Left hindlimb (tissue), 1 donor: ENCODE measurements around the gene WDR35.
"Not testable (repeated sequence)": the region's sequence is repeated elsewhere in the genome, so short reads cannot be mapped to it uniquely, and the experiment has no call there.

Experiments
- DNase-seq: peaks from one replicate; pipeline ENCODE4 v3.0.0-alpha.2; 2018

Gene WDR35

DNA sequence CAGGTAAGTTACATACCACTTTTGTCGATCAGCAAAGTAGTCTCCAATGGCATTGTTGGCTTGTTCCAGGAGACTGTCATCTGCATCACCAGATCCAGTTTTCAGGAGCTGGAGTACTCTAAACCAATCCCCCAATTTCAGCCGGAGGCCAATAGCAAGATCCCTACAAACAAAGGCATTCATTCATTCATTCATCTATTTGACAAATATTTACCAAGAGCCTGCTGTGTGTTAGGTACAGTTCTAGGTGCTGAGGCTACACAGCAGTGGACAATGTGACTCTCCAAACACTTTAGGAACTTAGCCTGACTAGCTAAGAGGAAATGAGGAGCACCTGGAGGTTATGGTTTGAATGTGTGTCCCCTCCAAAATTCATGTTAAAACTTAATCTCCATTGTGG is 53.7 kb downstream of the WDR35 start:
- no peak for DNase-seq

DNA sequence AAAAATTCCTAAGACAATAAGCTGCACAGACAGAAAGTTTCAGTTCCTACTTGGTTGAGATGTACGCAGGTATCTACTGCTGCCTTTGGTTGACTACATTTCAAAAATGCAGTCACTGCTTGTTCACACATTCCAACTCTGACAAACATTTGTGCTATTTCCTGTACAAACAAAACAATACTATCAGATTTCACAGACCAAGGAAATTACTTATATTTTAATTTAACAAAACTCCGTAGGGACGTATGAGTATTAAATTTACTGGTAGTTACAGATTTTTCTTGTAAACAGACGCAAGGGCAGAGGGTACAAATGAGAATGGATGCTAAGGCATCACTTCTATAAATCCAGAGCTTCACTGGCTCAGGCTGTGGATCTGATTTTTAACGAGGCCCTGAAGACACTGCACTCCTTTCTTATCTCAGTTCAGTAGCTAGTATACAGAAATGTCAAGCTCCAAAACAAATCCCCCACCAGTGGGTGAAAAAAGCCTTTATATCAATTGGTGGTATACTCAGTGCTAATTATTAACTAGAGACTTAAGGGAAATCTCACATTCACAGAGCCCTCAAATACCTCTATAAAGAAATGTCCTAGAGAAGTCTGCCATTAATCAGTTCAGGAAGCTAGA is 56.4 kb downstream of the WDR35 start:
- DNase-seq, result no peak

DNA sequence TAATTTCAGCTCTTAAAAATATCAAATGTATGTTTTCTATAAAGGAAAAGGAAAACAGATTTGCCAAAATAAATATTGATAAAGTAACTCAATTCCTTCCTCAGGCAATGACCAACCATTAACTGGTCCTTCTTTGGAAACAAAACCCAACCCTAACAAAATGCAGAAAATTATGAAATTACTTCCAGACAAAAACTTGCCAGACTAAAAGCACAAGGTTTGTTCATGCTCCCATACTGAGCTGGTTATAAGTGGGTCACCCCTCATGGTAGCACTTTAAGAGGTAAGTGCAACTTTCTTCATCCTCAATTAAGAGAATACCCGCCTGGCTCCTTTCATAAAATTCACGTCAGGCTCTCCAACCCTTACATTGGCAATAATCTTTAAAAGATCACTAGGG is 57.0 kb downstream of the WDR35 start:
- no peak for DNase-seq

DNA sequence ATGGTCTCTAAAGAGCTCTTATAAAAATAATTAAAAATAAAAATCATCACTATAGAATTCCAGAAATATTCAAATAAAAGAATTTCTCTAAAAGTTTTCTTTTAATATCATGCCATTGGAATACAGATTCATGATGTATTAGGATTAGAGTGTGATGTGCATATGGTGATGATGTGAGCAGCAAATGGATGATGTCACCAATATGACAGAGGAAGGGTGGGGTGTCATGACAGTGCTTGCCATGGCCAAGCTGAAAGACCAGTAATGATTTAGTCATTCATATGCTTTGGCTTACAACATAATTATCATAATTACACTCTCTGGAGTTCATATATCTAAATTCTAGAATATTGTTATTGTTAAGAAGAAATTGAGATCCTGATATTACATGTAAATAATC is 60.7 kb downstream of the WDR35 start:
- no peak for DNase-seq

DNA sequence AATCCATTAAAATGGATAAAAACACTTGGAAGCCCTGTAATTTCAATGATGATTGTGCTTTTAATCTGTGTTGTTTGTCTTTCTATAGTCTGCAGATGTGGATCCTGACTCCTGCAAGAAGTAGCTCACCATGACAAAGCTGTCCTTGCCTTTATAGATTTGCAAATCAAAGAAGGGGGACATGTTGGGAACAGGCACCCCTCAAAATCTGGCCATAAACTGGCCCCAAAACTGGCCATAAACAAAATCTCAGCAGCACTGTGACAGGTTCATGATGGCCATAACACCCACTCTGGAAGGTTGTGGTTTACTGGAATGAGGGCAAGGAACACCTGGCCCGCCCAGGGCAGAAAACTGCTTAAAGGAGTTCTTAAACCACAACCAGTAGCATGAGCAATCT is 62.1 kb downstream of the WDR35 start:
- not testable (repeated sequence) for DNase-seq

DNA sequence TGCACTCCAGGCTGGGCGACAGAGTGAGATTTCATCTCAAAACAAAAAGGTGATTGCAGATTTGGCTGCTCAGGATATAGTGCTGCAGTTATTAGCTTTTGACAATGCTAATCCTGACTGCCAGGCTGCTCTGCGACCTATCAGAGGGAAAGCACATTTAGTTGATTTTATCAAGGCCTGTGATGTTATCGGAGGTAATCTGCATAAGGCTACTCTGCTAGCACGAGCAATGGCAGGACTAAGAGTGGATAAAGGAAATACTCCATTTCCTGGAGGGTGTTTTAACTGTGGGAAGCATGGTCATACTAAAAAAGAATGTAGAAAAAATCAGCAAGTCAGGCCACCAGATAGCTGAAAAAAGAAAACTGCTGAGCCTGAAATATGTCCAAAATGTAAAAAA is 65.4 kb downstream of the WDR35 start:
- DNase-seq, result not testable (repeated sequence)

DNA sequence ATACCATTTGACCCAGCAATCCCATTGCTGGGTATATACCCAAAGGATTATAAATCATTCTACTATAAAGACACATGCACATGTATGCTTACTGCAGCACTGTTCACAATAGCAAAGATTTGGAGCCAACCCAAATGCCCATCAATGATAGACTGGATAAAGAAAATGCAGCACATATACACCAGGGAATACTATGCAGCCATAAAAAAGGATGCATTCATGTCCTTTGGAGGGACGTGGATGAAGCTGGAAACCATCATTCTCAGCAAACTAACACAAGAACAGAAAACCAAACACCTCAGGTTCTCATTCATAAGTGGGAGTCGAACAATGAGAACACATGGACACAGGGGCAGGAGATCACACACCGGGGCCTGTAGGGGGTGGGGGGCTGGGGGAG is 67.7 kb downstream of the WDR35 start:
- not testable (repeated sequence) for DNase-seq

DNA sequence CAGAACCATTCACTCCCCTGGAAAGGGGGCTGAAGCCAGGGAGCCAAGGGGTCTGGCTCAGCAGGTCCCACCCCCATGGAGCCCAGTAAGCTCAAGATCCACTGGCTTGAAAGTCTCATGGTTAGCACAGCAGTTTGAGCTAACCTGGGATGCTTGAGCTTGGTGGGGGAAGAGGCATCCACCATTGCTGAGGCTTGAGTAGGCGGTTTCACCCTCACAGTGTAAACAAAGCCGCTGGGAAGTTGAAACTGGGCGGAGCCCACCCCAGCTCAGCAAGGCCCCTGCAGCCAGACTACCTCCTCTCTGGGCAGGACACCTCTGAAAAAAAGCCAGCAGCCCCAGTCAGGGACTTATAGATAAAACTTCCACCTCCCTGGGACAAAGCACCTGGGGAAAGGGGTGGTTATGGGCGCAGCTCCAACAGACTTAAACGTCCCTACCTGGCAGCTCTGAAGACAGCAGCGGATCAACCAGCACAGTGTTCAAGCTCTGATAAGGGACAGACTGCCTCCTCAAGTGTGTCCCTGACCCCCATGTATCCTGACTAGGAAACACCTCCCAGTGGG is 73.4 kb downstream of the WDR35 start:
- DNase-seq, result no peak

DNA sequence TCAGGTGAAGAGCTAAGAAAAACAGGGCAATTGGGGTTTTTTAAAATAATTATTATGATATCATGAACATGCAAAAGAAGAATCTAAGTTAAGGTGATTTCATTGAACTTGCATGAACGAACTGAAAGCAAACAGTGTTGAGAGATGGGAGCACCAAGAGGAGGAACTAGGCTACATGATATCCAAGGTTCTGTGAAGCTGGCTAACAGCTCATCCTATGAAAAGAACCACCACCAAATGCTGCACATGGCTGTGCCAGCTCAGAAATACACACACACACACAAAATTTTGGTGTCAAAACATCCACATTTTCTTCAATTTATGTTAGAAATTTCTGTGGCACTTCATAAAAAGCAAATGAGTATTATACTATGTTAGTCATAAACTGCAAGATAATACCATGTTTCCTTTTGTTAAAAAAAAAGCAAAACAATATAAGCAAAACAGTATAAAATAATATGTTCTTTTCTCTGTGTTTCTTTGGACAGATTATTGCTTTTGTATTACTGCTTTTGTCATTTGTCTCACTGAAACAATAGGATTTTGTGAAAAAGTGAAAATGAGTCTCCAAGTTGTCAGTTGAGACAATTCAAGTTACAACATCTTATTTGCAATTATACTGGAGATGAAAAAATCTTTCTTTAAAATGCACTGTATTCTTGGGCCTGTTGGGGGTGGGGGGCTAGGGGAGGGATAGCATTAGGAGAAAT is 75.5 kb downstream of the WDR35 start:
- DNase-seq, result no peak

DNA sequence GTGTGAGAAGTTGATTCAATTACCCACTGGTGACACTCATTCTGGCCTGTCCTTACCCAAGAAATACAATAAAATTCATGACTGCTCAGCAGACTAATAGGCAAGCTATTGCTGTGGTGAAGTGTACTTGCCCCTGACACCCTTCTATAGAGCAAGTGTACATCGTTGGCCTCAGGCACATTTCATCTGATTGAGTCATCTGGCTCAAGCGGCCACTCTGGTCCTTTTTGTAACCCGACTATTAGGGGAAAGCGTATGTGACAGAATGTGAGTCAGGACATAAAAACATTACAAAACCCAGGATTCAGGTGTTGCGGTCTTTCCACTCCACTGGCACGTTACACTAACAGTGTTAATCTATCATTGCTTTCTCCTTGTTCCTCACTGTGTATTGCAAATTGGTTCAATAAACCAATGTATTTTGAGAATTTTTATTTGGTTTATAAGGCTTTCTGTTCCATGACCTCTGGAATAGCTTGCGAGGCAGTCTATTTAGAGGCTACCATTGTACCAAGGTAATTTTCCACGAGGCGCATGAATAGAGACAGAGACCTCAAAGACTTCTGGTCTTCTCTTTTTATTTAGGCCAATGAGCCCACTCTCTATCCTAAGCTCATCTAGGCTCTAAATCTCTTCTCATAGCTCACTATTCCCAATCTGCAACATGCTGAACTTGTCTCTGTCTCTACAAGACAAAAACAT is 77.9 kb downstream of the WDR35 start:
- no peak for DNase-seq

DNA sequence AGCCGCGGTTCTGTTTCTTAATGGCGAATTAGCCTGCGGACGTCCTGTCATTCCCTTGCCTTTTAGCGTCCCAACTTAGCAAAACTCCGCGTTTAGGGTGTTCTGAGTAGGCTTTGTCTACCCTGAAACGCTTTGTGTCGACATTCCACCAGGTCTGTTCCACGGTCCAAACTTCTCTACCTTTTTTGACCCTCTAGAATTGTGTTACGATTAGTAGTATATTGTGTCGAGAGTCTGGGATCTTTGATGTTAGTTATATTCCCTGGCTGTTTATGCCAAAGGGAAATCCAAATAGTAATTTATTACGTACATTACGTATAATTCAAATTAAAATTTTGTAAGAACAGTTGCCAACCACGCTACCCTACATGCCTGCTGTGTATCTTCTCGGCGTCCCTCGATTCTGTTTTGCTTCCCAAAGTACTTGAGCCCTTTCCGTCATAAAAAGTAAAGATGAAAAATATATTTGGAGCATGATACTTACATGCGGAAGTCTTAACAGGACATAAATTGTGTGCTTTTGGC is 87.6 kb downstream of the WDR35 start:
- DNase-seq, result no peak

DNA sequence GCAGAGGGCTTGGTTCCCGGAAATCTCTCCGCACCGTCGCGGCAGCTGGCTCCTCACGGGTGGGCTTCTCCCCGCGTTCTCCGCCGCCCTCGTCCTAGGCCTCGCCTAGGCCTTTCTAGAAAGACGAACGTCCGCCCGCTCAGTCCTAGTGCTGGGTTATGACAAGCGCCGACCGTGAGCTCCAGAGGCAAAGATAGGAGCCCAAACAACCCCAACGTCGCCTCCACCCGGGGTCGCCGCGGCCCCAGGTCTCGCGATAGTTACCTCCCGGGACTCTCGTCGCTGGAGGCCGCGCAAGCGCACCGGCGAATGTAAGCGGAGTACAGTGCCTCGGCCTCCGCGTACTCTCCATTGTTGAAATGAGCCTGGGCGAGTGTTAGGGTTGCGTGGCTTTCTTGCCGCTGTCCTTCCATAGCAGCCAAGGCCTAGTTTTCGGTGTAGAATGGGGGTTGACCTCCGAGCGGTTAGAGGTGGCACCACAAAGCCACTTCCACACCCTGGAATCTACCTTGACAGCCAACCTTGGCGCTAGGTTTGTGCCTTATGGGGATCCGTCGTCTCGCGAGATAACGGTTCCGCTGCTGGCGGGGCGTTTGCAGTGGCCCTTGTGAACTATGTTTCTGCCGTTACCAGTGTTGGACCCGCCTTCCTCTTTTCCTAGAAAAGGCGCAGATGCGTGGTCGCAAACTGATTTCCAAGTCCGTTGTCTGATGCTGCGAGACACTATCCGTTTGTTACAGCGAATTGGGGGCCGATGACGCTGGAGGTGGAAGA is 88.3 kb downstream of the WDR35 start, which contains the start of gene TTC32:
TSS of gene TTC32 (minus strand) at position 542 of the 774 bp plus-strand sequence. CDS start at position 413, 129 bp downstream.
- peak; percentile 96 for DNase-seq

DNA sequence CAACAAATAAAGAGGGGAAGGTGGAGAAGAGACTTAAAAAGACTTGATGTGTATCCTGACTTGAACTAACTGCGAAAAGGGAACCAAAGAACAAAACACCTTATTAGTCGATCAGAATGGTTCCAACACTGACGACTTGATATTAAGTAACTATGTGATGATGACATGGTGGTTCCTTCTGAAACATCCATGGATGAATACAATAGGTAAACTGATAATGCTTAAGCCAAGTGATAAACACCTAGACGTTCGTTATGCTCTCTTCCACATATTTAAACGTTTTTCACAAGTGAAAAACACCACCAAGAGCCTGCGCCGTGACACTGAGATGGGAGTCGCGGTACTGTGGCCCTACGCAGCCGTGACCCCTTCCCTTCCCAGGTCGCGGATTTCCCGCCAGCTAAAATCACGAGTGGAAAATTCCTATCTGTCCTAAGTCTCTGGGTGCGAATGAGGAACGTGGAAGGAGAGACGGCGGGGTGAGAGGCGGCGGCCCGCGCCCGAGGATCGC is 88.9 kb downstream of the WDR35 start:
- no peak for DNase-seq

DNA sequence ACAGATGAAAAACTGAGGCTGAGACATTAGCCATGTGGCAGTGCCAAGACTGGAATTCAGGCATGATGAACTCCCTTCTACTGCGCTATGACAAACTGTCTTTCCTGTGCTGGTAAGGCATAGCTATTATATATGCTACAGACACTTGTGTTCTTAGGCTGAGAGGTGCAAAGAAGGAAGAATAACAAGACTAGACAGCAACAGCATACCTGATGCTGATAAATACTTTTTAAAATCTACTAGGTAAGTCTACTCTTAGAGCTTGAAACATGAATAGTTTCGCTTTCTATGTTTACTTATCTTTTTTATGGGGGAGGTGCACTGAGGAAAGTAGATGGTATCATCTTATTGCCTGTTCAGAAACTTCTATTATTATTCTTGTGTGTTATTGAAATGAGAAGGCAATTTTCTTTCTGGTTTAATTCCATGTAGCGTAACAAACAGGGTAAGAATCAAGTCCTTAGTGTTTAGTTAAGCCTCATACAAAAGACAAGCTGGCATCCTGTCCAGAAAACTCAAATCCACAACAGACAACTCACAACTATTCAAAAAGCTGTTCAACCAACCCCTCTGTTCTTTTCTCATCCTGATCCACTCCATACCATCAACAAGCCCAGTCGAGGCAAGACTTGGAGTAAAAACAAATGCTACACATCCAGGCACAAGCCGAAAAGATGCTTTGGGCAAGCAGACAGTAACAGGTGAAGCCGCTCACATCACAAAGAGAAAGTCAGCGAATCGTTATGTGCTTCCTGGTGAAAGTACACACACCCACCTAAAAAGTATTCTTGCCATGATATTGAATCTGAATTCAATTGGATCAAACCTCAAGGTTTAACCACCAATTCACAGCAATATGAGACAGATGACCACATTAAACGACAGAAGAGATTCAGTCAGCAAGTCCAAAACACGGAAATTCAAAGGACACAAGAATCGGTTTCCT is 89.6 kb downstream of the WDR35 start:
- DNase-seq, result no peak

DNA sequence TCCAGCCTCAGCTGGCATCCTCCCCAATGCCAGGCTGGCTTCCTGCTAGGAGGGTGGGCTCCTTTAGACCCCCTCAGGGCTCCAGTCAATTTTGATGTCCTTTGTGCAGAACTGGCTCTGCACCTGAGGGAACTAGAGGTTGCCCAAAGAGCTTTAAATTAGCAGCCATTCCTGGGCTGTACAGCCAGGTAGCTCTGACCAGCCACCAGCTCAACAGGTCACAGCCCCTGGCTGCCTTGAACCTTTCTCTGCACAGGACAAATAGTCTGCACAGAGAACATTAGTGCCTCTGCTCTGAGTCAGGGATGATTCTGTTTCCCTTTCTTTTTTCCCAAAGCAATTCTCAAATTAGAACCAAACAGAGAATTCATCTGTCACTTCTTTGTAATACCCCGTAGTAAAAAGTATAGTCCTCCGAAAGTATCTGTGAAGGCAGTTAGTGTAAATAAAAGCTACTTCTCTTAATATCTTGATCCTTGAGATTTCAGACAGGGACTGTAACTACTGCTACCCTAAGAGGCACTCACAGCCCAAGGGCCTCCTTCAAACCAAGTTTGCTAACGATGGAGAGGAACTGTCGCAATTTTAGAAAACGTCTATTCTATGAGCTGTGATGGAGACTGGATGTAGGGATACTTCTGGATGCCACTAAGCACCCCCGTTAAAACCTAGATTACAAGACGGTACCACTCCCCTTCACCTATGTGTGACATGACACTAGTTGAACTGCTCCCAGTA is 91.1 kb downstream of the WDR35 start:
- no peak for DNase-seq

DNA sequence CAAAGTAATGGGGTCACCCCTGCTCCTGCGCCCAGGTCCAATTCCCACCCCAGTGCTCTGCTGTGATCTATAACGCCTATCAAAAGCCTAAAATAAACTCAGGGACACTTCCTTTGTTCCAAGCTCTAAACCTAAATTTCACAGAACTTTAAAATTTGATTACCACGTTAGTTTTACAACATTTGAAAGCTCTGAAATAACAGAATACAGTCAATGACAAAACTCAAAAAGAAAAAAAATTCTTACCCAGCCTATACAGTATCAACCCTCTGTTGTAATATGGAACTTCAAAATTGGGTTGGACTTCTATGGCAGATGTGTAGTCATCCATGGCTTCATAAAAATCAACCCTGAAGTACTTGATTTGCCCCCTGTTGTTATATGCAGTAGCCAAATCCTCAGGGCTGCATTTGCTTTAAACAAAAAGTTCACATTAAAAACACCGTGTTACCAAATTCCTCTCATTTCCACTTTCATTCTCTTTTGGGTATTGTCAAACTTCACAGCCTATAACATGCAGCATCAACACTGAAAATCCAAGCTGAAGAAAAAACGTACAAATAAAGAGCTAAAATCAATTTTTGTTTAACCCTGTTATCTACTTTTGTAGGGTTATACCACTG is 92.2 kb downstream of the WDR35 start:
- no peak for DNase-seq

DNA sequence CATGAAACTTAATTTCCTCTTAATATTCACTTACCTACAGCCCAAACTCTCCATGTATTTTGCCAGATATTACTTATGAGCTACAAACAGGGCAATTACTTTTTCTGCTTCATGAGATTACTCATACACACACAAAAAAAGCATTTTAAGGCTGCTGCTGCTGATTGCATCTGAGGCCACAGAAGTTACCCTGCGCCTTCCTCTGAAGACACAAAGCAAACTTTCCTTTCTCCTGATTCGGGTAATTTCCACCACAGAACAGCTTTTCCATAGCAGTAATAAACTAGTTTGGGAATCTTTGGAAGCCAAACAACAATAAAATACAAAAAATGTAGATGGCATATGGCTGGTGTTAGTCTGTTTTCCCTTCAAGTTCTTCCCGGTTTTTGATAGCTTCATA is 94.4 kb downstream of the WDR35 start:
- no peak for DNase-seq

DNA sequence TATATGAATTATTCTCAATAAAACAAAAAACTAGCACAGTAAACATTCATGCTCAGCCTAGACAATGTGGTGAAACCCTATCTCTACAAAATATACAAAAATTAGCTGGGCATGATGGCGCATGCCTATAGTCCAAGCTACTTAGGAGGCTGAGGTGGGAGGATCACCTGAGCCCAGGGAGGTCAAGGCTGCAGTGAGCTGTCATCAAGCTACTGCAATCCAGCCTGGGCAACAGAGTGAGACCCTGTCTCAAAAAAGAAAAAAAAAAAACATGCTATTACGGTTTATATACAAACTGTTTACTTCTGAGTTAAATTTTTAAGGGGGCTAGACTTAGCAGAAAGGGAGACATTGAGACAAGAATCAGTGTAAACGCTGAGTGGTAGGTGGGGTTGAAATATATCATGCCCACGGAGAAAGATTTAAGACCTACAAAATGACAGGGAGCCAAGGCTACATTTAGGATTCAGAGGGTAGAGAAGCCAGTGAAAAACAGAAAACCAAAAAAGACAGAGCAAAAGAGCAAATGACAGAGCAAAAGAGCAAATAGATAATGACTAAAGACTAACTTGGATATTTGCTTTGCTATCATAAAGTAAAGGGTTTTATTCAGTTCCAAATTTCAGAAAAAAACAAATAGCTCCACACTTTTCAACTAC is 95.6 kb downstream of the WDR35 start:
- DNase-seq, result no peak

DNA sequence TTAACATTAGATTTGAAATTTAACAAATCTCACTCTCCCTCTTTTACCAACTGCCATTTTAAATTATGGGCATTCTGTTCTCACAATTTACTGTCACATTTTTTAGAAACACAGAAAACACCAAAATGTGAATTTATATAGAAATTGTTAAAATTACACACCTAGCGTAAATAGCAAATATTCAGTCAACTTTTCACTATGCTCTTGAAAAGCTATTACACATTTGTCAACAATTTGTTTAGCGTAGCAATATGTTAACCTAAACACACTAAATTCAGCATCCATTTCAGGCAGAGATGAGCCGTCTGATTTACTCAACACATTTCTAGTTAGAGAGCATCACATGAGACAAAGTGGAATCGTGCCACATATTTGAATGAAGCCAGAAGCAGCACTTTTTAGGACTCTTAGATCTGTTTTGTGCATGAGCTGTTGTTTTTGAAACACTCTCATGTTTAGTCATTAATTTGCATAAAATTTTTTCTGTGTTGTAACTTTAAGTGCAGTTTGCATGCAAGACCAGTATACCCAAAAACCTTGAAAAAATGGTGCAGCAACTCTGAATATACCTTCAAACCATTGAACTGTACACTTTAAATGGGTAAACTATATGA is 96.3 kb downstream of the WDR35 start:
- DNase-seq, result no peak
